Mesothelial cell of epicardium (in vitro differentiated cells): ENCODE measurements around the gene ARSA. TPM values are rescaled to one million over a fixed set of nuclear protein-coding genes. Genes with fewer than 3 reads are reported as not detected.
A peak's percentile ranks its signal among the peaks of the same experiment; 100 is the strongest.

Experiments used
- DNase-seq, 2 experiments: peaks; one replicate each; pipeline ENCODE4 v3.0.0; 2021; ENCODE audit warnings: low spot score in 2 of 2; ENCODE audit not compliant: unreplicated experiment in 2 of 2
- H3K27ac Mint-ChIP-seq: 2 replicates; pipeline ENCODE4 v1.8.0; 2021; ENCODE audit warnings: mixed read lengths
- H3K27me3 Mint-ChIP-seq: 2 replicates; pipeline ENCODE4 v1.8.0; 2021; ENCODE audit warnings: low read depth, mixed read lengths
- H3K36me3 Mint-ChIP-seq: 2 replicates; pipeline ENCODE4 v1.8.0; 2021; ENCODE audit warnings: mixed read lengths
- H3K4me1 Mint-ChIP-seq: 2 replicates; pipeline ENCODE4 v1.8.0; 2021; ENCODE audit warnings: mixed read lengths
- H3K4me3 Mint-ChIP-seq: 2 replicates; pipeline ENCODE4 v1.8.0; 2021; ENCODE audit warnings: mild to moderate bottlenecking, moderate library complexity, mixed read lengths
- H3K9me3 Mint-ChIP-seq: 2 replicates; pipeline ENCODE4 v1.8.0; 2021; ENCODE audit warnings: mixed read lengths
- CTCF ChIP-seq: fragments of 200-600 bp; sonication (generic); IDR thresholded peaks from one replicate; pipeline ENCODE4 v1.5.0; 2021; ENCODE audit warnings: antibody characterized with exemption; ENCODE audit not compliant: unreplicated experiment
- total RNA-seq: library from RNA; stranded (reverse); gene quantifications from 3 replicates; pipeline ENCODE4 v1.2.1, GENCODE V29; 2021

The ARSA gene
- total RNA-seq, 1 donor from 2014 or later: 45.2 TPM

- TF ChIP-seq CTCF: no peak
- H3K27ac Mint-ChIP-seq: no peak overlapping the region
- no peaks in the 10 kb centered on the region for H3K36me3 Mint-ChIP-seq
- H3K27me3 Mint-ChIP-seq: no peaks in the 10 kb centered on the region
- H3K9me3 Mint-ChIP-seq: no peaks in the 10 kb centered on the region
- no peak for DNase-seq
- H3K4me1 Mint-ChIP-seq: peaks cover 36% of the 10 kb centered on the region
- H3K4me3 Mint-ChIP-seq: no peak overlapping the region
Observed at GRCh38 chr22:50625568-50626313, 2.2 kb downstream of the ARSA start.

GRCh38 chr22:50625131-50625567, 2.8 kb downstream of the ARSA start:
- no peak overlapping the region for H3K4me3 Mint-ChIP-seq
- no peak for TF ChIP-seq CTCF
- H3K27me3 Mint-ChIP-seq: no peaks in the 10 kb centered on the region
- H3K9me3 Mint-ChIP-seq: no peaks in the 10 kb centered on the region
- no peak for DNase-seq
- no peak overlapping the region for H3K27ac Mint-ChIP-seq
- no peaks in the 10 kb centered on the region for H3K36me3 Mint-ChIP-seq
- peaks cover 38% of the 10 kb centered on the region for H3K4me1 Mint-ChIP-seq

- Mint-ChIP-seq H3K27me3 (peaks cover 2% of the 10 kb centered on the region), H3K27ac (no peak overlapping the region), H3K4me1 (peaks cover 35% of the 10 kb centered on the region), H3K9me3 (no peaks in the 10 kb centered on the region), H3K36me3 (no peaks in the 10 kb centered on the region), H3K4me3 (no peak overlapping the region)
- DNase-seq: no peak
- TF ChIP-seq CTCF: no peak
Observed at GRCh38 chr22:50624347-50625130, 3.4 kb downstream of the ARSA start.

GRCh38 chr22:50622723-50623327, 5.1 kb downstream of the ARSA start:
- Mint-ChIP-seq H3K36me3 (no peaks in the 10 kb centered on the region), H3K4me3 (no peak overlapping the region), H3K9me3 (no peaks in the 10 kb centered on the region), H3K27me3 (peaks cover 9% of the 10 kb centered on the region), H3K27ac (no peak overlapping the region), H3K4me1 (peaks cover 23% of the 10 kb centered on the region)
- no peak for TF ChIP-seq CTCF
- no peak for DNase-seq

GRCh38 chr22:50621948-50622722, 5.8 kb downstream of the ARSA start:
- no peak for TF ChIP-seq CTCF
- Mint-ChIP-seq H3K4me3 (peak overlapping the region; percentile 50), H3K27me3 (peaks cover 11% of the 10 kb centered on the region), H3K4me1 (peaks cover 23% of the 10 kb centered on the region), H3K36me3 (no peaks in the 10 kb centered on the region), H3K27ac (peak overlapping the region; percentile 61), H3K9me3 (no peaks in the 10 kb centered on the region)
- no peak for DNase-seq
